ENCODE results near the gene AZIN2.

Gene AZIN2

GRCh38 chr1:33072707-33073106 lies 8.2 kb upstream of the AZIN2 start:
- Histone ChIP-seq H3K79me1 (ENCODE audit: low read length) (no peaks in the 10 kb centered on the region), H2AK5ac (ENCODE audit: low read length) (no peak overlapping the region), H4K8ac (ENCODE audit: low read depth, low read length) (no peak overlapping the region), H3K4me1 (ENCODE audit: control insufficient read depth, low read depth, low read length) (no peaks in the 10 kb centered on the region), H3K56ac (ENCODE audit: low read length) (no peak overlapping the region), H3K18ac (ENCODE audit: low read length) (no peak overlapping the region), H3K27ac (ENCODE audit: low read depth, low read length) (no peak overlapping the region), H3K36me3 (ENCODE audit: control insufficient read depth, insufficient read depth, low read length) (no peaks in the 10 kb centered on the region), H3K9ac (ENCODE audit: low read length) (no peak overlapping the region), H3K4me3 (ENCODE audit: low read length) (no peak overlapping the region), H3K27me3 (ENCODE audit: insufficient read depth, low read length, poor library complexity) (no peaks in the 10 kb centered on the region), H2BK120ac (ENCODE audit: low read depth, low read length) (no peak overlapping the region), H3K4me2 (ENCODE audit: low read length) (no peak overlapping the region), H2BK5ac (ENCODE audit: low read length) (no peak overlapping the region), H3K79me2 (ENCODE audit: control insufficient read depth, insufficient read depth, low read length) (no peaks in the 10 kb centered on the region), H3K4ac (ENCODE audit: low read depth, low read length) (no peak overlapping the region), H2BK15ac (replicated peaks; ENCODE audit: low read depth) (no peak overlapping the region), H3K23ac (ENCODE audit: low read length) (no peak overlapping the region), H4K5ac (ENCODE audit: low read length) (no peak overlapping the region)
- DNase-seq = no peak
- WGBS (ENCODE audit: extremely low coverage, insufficient coverage, low lambda C conversion rate) = no CpG with 5 or more reads among the region's 2 CpGs

GRCh38 chr1:33074193-33074945 lies 6.6 kb upstream of the AZIN2 start:
- Histone ChIP-seq H2BK15ac (replicated peaks; ENCODE audit: low read depth) (no peak overlapping the region), H3K23ac (ENCODE audit: low read length) (no peak overlapping the region), H3K9ac (ENCODE audit: low read length) (no peak overlapping the region), H3K79me2 (ENCODE audit: control insufficient read depth, insufficient read depth, low read length) (no peaks in the 10 kb centered on the region), H3K36me3 (ENCODE audit: control insufficient read depth, insufficient read depth, low read length) (no peaks in the 10 kb centered on the region), H3K79me1 (ENCODE audit: low read length) (no peaks in the 10 kb centered on the region), H3K18ac (ENCODE audit: low read length) (no peak overlapping the region), H4K8ac (ENCODE audit: low read depth, low read length) (no peak overlapping the region), H3K4ac (ENCODE audit: low read depth, low read length) (no peak overlapping the region), H3K56ac (ENCODE audit: low read length) (no peak overlapping the region), H3K27ac (ENCODE audit: low read depth, low read length) (no peak overlapping the region), H2AK5ac (ENCODE audit: low read length) (no peak overlapping the region), H3K4me2 (ENCODE audit: low read length) (no peak overlapping the region), H4K5ac (ENCODE audit: low read length) (no peak overlapping the region), H3K27me3 (ENCODE audit: insufficient read depth, low read length, poor library complexity) (no peaks in the 10 kb centered on the region), H2BK120ac (ENCODE audit: low read depth, low read length) (no peak overlapping the region), H3K4me3 (ENCODE audit: low read length) (no peak overlapping the region), H3K4me1 (ENCODE audit: control insufficient read depth, low read depth, low read length) (no peaks in the 10 kb centered on the region), H2BK5ac (ENCODE audit: low read length) (no peak overlapping the region)
- no CpG with 5 or more reads among the region's 4 CpGs for WGBS (ENCODE audit: extremely low coverage, insufficient coverage, low lambda C conversion rate)
- DNase-seq = no peak

GRCh38 chr1:33078030-33078591 lies 2.8 kb upstream of the AZIN2 start:
- no peak overlapping the region for H3K18ac ChIP-seq (ENCODE audit: low read length)
- H4K8ac ChIP-seq (ENCODE audit: low read depth, low read length) = no peak overlapping the region
- WGBS (ENCODE audit: extremely low coverage, insufficient coverage, low lambda C conversion rate) = no CpG with 5 or more reads among the region's 1 CpG
- no peaks in the 10 kb centered on the region for H3K4me1 ChIP-seq (ENCODE audit: control insufficient read depth, low read depth, low read length)
- H2BK5ac ChIP-seq (ENCODE audit: low read length) = no peak overlapping the region
- H3K27ac ChIP-seq (ENCODE audit: low read depth, low read length) = no peak overlapping the region
- no peak overlapping the region for H3K4ac ChIP-seq (ENCODE audit: low read depth, low read length)
- DNase-seq = no peak
- no peak overlapping the region for H3K4me3 ChIP-seq (ENCODE audit: low read length)
- no peak overlapping the region for H3K56ac ChIP-seq (ENCODE audit: low read length)
- H3K79me2 ChIP-seq (ENCODE audit: control insufficient read depth, insufficient read depth, low read length) = no peaks in the 10 kb centered on the region
- no peak overlapping the region for H3K9ac ChIP-seq (ENCODE audit: low read length)
- no peak overlapping the region for H2BK15ac ChIP-seq (replicated peaks; ENCODE audit: low read depth)
- H3K23ac ChIP-seq (ENCODE audit: low read length) = no peak overlapping the region
- no peak overlapping the region for H3K4me2 ChIP-seq (ENCODE audit: low read length)
- no peaks in the 10 kb centered on the region for H3K36me3 ChIP-seq (ENCODE audit: control insufficient read depth, insufficient read depth, low read length)
- H2BK120ac ChIP-seq (ENCODE audit: low read depth, low read length) = no peak overlapping the region
- H2AK5ac ChIP-seq (ENCODE audit: low read length) = no peak overlapping the region
- H3K27me3 ChIP-seq (ENCODE audit: insufficient read depth, low read length, poor library complexity) = peaks cover 11% of the 10 kb centered on the region
- no peaks in the 10 kb centered on the region for H3K79me1 ChIP-seq (ENCODE audit: low read length)
- H4K5ac ChIP-seq (ENCODE audit: low read length) = no peak overlapping the region

GRCh38 chr1:33080373-33080772 lies 580 bp upstream of the AZIN2 start:
- Histone ChIP-seq H3K27ac (ENCODE audit: low read depth, low read length) (no peak overlapping the region), H4K8ac (ENCODE audit: low read depth, low read length) (no peak overlapping the region)

GRCh38 chr1:33081554-33082305 lies 777 bp downstream of the AZIN2 start:
- H3K79me2 ChIP-seq (ENCODE audit: control insufficient read depth, insufficient read depth, low read length) = no peaks in the 10 kb centered on the region
- no peak overlapping the region for H2BK5ac ChIP-seq (ENCODE audit: low read length)
- H3K4ac ChIP-seq (ENCODE audit: low read depth, low read length) = no peak overlapping the region
- H3K23ac ChIP-seq (ENCODE audit: low read length) = no peak overlapping the region
- DNase-seq = peak; percentile 21
- peaks cover 11% of the 10 kb centered on the region for H3K27me3 ChIP-seq (ENCODE audit: insufficient read depth, low read length, poor library complexity)
- no peaks in the 10 kb centered on the region for H3K4me1 ChIP-seq (ENCODE audit: control insufficient read depth, low read depth, low read length)
- H3K4me2 ChIP-seq (ENCODE audit: low read length) = peak overlapping the region; percentile 45
- H3K18ac ChIP-seq (ENCODE audit: low read length) = no peak overlapping the region
- no peaks in the 10 kb centered on the region for H3K79me1 ChIP-seq (ENCODE audit: low read length)
- no peaks in the 10 kb centered on the region for H3K36me3 ChIP-seq (ENCODE audit: control insufficient read depth, insufficient read depth, low read length)
- WGBS (ENCODE audit: extremely low coverage, insufficient coverage, low lambda C conversion rate) = no CpG with 5 or more reads among the region's 35 CpGs
- H3K4me3 ChIP-seq (ENCODE audit: low read length) = no peak overlapping the region
- H3K9ac ChIP-seq (ENCODE audit: low read length) = peak overlapping the region; percentile 70
- H2BK120ac ChIP-seq (ENCODE audit: low read depth, low read length) = no peak overlapping the region
- no peak overlapping the region for H2BK15ac ChIP-seq (replicated peaks; ENCODE audit: low read depth)
- H4K5ac ChIP-seq (ENCODE audit: low read length) = no peak overlapping the region
- H3K27ac ChIP-seq (ENCODE audit: low read depth, low read length) = no peak overlapping the region
- H4K8ac ChIP-seq (ENCODE audit: low read depth, low read length) = no peak overlapping the region
- peak overlapping the region; percentile 35 for H3K56ac ChIP-seq (ENCODE audit: low read length)
- H2AK5ac ChIP-seq (ENCODE audit: low read length) = no peak overlapping the region

More at GRCh38 chr1:33080373-33080772, 580 bp upstream of the AZIN2 start:
- H3K27me3 ChIP-seq (ENCODE audit: insufficient read depth, low read length, poor library complexity) = peaks cover 11% of the 10 kb centered on the region
- peak overlapping the region; percentile 82 for H3K56ac ChIP-seq (ENCODE audit: low read length)
- no peak overlapping the region for H2BK120ac ChIP-seq (ENCODE audit: low read depth, low read length)
- H2AK5ac ChIP-seq (ENCODE audit: low read length) = no peak overlapping the region
- H2BK15ac ChIP-seq (replicated peaks; ENCODE audit: low read depth) = no peak overlapping the region
- DNase-seq = no peak
- WGBS (ENCODE audit: extremely low coverage, insufficient coverage, low lambda C conversion rate) = no CpG with 5 or more reads among the region's 6 CpGs
- peak overlapping the region; percentile 68 for H3K9ac ChIP-seq (ENCODE audit: low read length)
- no peak overlapping the region for H4K5ac ChIP-seq (ENCODE audit: low read length)
- no peaks in the 10 kb centered on the region for H3K79me2 ChIP-seq (ENCODE audit: control insufficient read depth, insufficient read depth, low read length)
- no peak overlapping the region for H3K4ac ChIP-seq (ENCODE audit: low read depth, low read length)
- no peak overlapping the region for H3K23ac ChIP-seq (ENCODE audit: low read length)
- no peaks in the 10 kb centered on the region for H3K79me1 ChIP-seq (ENCODE audit: low read length)
- no peaks in the 10 kb centered on the region for H3K4me1 ChIP-seq (ENCODE audit: control insufficient read depth, low read depth, low read length)
- no peak overlapping the region for H3K4me3 ChIP-seq (ENCODE audit: low read length)
- H3K4me2 ChIP-seq (ENCODE audit: low read length) = peak overlapping the region; percentile 73
- H3K18ac ChIP-seq (ENCODE audit: low read length) = no peak overlapping the region
- no peaks in the 10 kb centered on the region for H3K36me3 ChIP-seq (ENCODE audit: control insufficient read depth, insufficient read depth, low read length)
- no peak overlapping the region for H2BK5ac ChIP-seq (ENCODE audit: low read length)

All from mesendoderm (in vitro differentiated cells).